A673 (cell line): ENCODE measurements around the gene IGSF21. TPM values are rescaled to one million over a fixed set of nuclear protein-coding genes. Genes with fewer than 3 reads are reported as not detected.

Experiments used
- BruUV-seq: library from RNA; stranded (reverse); fragments of 400-500 nt; replicated peaks from 2 replicates; lab custom pipeline; 2021; lab: Mats Ljungman, UMichigan
- CTCF ChIA-PET: fragments of 300-600 bp; sonication (Branson Sonifier 250); formaldehyde crosslinking; loops from one replicate; lab custom pipeline; 2022; ENCODE audit warnings: antibody characterized with exemption; lab: Charles Lee
- POLR2A ChIA-PET: fragments of 300-600 bp; sonication (Branson Sonifier 250); formaldehyde crosslinking; loops from one replicate; lab custom pipeline; 2022; ENCODE audit warnings: antibody characterized with exemption; ENCODE audit not compliant: low non-redundant PET; lab: Charles Lee
- DNase-seq: peaks from one replicate; pipeline ENCODE4 v3.0.0-alpha.2; 2015; ENCODE audit warnings: low spot score
- H3K27ac ChIP-seq: fragments of 200-600 bp; sonication (generic); 2 replicates; pipeline ENCODE4 v1.5.1; 2016; ENCODE audit warnings: mixed run types, low read depth, mild to moderate bottlenecking, mixed read lengths, antibody characterized with exemption, low read length; ENCODE audit not compliant: poor library complexity, severe bottlenecking
- H3K27me3 ChIP-seq: fragments of 200-600 bp; sonication (generic); replicated peaks from 2 replicates; pipeline ENCODE4 v1.6.1; 2017; ENCODE audit warnings: mixed run types, low read depth, mild to moderate bottlenecking, mixed read lengths, antibody characterized with exemption, low read length; ENCODE audit not compliant: insufficient read depth, poor library complexity
- H3K36me3 ChIP-seq: fragments of 200-600 bp; sonication (generic); 2 replicates; pipeline ENCODE4 v1.6.1; 2016; ENCODE audit warnings: mixed run types, mild to moderate bottlenecking, mixed read lengths, antibody characterized with exemption, low read length; ENCODE audit not compliant: insufficient read depth, poor library complexity, severe bottlenecking
- H3K4me1 ChIP-seq: fragments of 200-600 bp; sonication (generic); 2 replicates; pipeline ENCODE4 v1.6.1; 2017; ENCODE audit warnings: mixed run types, mild to moderate bottlenecking, mixed read lengths, antibody characterized with exemption, low read length; ENCODE audit not compliant: insufficient read depth, poor library complexity, severe bottlenecking
- H3K4me3 ChIP-seq: fragments of 200-600 bp; sonication (generic); 2 replicates; pipeline ENCODE4 v1.5.1; 2016; ENCODE audit warnings: low read depth, mixed run types, mild to moderate bottlenecking, mixed read lengths, low read length; ENCODE audit not compliant: poor library complexity, severe bottlenecking
- H3K9me3 ChIP-seq: fragments of 200-600 bp; sonication (generic); 2 replicates; pipeline ENCODE4 v1.6.1; 2016; ENCODE audit warnings: mixed run types, low read depth, mild to moderate bottlenecking, mixed read lengths, antibody characterized with exemption, low read length; ENCODE audit not compliant: poor library complexity, severe bottlenecking
- EZH2 ChIP-seq: fragments of 200-600 bp; sonication (generic); IDR thresholded peaks from 2 replicates; pipeline ENCODE4 v1.6.1; 2017; ENCODE audit warnings: borderline replicate concordance, low read depth, mild to moderate bottlenecking, mixed read lengths, antibody characterized with exemption, low read length; ENCODE audit not compliant: poor library complexity, severe bottlenecking
- intact Hi-C: fragments of 100-400 bp; cut with micrococcal nuclease; formaldehyde crosslinking; loops from one replicate; pipeline ENCODE4 v1.10.0; 2022; ENCODE audit not compliant: unreplicated experiment
- total RNA-seq: library from RNA; stranded (reverse); gene quantifications from 2 replicates; pipeline ENCODE4 v1.2.3, GENCODE V29; 2021
- TF ChIP-seq, protein P1 (sequence below): fragments of 300-800, 200-600 bp; sonication (generic); conservative IDR thresholded peaks from 2 replicates; pipeline ENCODE4 v1.5.1; 2017; ENCODE audit warnings: low read depth, mild to moderate bottlenecking, antibody characterized with exemption, low read length, moderate library complexity, mixed read lengths

IGSF21 gene
- total RNA-seq, 1 experiment from 2014 or later, result 3.2 TPM

DNA sequence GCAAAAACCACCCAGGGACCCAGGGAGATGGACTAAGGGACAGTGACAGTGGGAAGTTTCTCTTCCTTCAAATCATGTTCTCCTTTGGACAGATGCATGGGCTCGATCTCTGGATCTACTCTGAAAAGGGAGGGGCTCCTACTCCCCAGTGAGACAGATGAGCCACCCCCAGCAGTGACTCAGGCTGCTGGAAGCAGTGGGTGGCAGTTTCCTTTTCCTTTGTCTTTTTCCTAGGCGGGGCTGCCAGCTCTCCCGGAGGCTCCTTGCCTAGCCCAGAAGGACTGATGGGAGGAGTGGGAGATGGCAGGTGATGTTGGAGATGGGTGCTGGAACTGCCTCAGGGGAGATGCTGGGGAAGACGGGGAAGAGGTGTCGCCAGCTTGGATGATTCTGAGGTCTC, 41.0 kb upstream of the IGSF21 start:
- no peaks in the 10 kb centered on the region for H3K4me1 ChIP-seq
- peaks cover 15% of the 10 kb centered on the region for H3K27me3 ChIP-seq
- no peaks in the 10 kb centered on the region for H3K9me3 ChIP-seq
- no peak overlapping the region for H3K4me3 ChIP-seq
- no peaks in the 10 kb centered on the region for H3K36me3 ChIP-seq
- H3K27ac ChIP-seq, result no peak overlapping the region
- POLR2A ChIA-PET, result no interaction called here
- TF ChIP-seq EZH2, result no peak
- TF ChIP-seq, protein P1, sequence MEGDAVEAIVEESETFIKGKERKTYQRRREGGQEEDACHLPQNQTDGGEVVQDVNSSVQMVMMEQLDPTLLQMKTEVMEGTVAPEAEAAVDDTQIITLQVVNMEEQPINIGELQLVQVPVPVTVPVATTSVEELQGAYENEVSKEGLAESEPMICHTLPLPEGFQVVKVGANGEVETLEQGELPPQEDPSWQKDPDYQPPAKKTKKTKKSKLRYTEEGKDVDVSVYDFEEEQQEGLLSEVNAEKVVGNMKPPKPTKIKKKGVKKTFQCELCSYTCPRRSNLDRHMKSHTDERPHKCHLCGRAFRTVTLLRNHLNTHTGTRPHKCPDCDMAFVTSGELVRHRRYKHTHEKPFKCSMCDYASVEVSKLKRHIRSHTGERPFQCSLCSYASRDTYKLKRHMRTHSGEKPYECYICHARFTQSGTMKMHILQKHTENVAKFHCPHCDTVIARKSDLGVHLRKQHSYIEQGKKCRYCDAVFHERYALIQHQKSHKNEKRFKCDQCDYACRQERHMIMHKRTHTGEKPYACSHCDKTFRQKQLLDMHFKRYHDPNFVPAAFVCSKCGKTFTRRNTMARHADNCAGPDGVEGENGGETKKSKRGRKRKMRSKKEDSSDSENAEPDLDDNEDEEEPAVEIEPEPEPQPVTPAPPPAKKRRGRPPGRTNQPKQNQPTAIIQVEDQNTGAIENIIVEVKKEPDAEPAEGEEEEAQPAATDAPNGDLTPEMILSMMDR, result no peak
- peak; percentile 23 for DNase-seq
- intact Hi-C loops, result no loop called here
- CTCF ChIA-PET, result no interaction called here
- BruUV-seq, result no TSS peak

DNA sequence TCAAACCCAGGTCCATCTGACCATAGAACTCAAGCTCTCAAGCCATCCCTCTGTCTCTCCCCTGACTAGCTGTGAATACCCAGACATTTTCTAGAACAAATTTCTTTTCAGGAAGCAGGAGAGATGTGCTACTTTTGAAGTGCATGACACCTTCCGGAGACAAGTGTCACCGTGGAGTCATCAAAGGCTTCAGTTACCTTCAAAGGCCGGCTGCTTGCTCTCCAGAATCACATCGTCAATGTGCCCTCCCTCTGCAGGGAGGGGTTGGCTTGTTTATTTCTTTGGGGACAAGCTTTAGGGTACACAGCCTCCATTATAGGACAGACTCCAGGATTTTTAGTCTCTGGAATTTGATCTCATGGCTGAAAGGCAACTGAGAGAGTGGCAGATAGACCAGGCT, 37.7 kb upstream of the IGSF21 start:
- H3K4me1 ChIP-seq, result no peaks in the 10 kb centered on the region
- ChIA-PET POLR2A (no interaction called here), CTCF (no interaction called here)
- H3K4me3 ChIP-seq, result no peak overlapping the region
- no TSS peak for BruUV-seq
- no peak for DNase-seq
- H3K27me3 ChIP-seq, result peaks cover 9% of the 10 kb centered on the region
- intact Hi-C loops, result no loop called here
- no peak overlapping the region for H3K27ac ChIP-seq
- no peaks in the 10 kb centered on the region for H3K9me3 ChIP-seq
- H3K36me3 ChIP-seq, result no peaks in the 10 kb centered on the region
- TF ChIP-seq, protein P1, result no peak
- no peak for TF ChIP-seq EZH2

DNA sequence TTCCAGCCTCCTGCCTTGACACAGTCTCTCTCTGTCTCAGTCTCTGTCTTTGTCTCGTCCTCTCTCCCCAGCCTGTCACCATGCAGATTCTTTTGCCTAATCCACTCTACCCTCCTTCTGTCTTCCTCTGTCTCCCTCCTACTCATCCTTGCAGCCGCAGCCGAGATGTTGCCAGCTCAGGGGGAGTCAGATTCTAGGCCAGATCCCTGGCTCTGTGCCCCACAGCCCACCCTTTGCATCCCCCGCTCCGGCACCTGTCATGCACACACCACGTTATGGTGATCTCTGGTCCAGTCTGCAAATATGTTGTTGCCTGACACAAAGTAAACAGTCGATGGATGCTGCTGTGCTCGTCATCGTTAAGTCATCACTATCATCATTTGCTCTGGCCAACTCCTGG, 35.5 kb upstream of the IGSF21 start:
- no peak overlapping the region for H3K4me3 ChIP-seq
- no peak overlapping the region for H3K27ac ChIP-seq
- no peak for DNase-seq
- ChIA-PET POLR2A (no interaction called here), CTCF (no interaction called here)
- no peak for TF ChIP-seq EZH2
- TF ChIP-seq, protein P1, result no peak
- H3K9me3 ChIP-seq, result no peaks in the 10 kb centered on the region
- BruUV-seq, result no TSS peak
- no peaks in the 10 kb centered on the region for H3K4me1 ChIP-seq
- H3K36me3 ChIP-seq, result no peaks in the 10 kb centered on the region
- peaks cover 4% of the 10 kb centered on the region for H3K27me3 ChIP-seq
- intact Hi-C loops, result no loop called here
